Stimulated activated CD4-positive, alpha-beta T cell treated with anti-CD3 and anti-CD28 coated beads, Interleukin-2, amount 100 ng/mL, for 24 hours (primary cell): ENCODE results near the gene ZNF146.
"Not testable (repeated sequence)": the region's sequence is repeated elsewhere in the genome, so short reads cannot be mapped to it uniquely, and the experiment has no call there.

Source experiments
- DNase-seq, 2 donors: peaks; one replicate each; pipeline ENCODE4 v3.0.0-alpha.2; 2020

The ZNF146 gene

GRCh38 chr19:36236304-36236945 is 21.5 kb downstream of the ZNF146 start:
- no peak for DNase-seq

- DNase-seq, result no peak
Measured at GRCh38 chr19:36236946-36237310, 22.0 kb downstream of the ZNF146 start.

- no peak for DNase-seq
Measured at GRCh38 chr19:36244066-36244465, 29.2 kb downstream of the ZNF146 start.

- no peak for DNase-seq
Measured at GRCh38 chr19:36245210-36246005, 30.5 kb downstream of the ZNF146 start.

GRCh38 chr19:36246006-36246481 is 31.1 kb downstream of the ZNF146 start:
- DNase-seq, result no peak

- no peak for DNase-seq
Measured at GRCh38 chr19:36252047-36252446, 37.1 kb downstream of the ZNF146 start.

- no peak for DNase-seq
Measured at GRCh38 chr19:36254848-36255247, 39.9 kb downstream of the ZNF146 start.

- no peak for DNase-seq
Measured at GRCh38 chr19:36255316-36255715, 40.4 kb downstream of the ZNF146 start.

GRCh38 chr19:36256064-36256463 is 41.2 kb downstream of the ZNF146 start:
- DNase-seq, result no peak

- DNase-seq, result no peak
Measured at GRCh38 chr19:36256853-36257519, 42.1 kb downstream of the ZNF146 start.

GRCh38 chr19:36257520-36257876 is 42.6 kb downstream of the ZNF146 start:
- DNase-seq, result no peak

- no peak for DNase-seq
Measured at GRCh38 chr19:36258028-36258875, 43.3 kb downstream of the ZNF146 start.

- DNase-seq, result no peak
Measured at GRCh38 chr19:36259211-36259610, 44.3 kb downstream of the ZNF146 start.

GRCh38 chr19:36265064-36265463 is 50.2 kb downstream of the ZNF146 start:
- DNase-seq, result no peak

- DNase-seq, result no peak
Measured at GRCh38 chr19:36265856-36266374, 51.0 kb downstream of the ZNF146 start.

GRCh38 chr19:36266375-36266961 is 51.6 kb downstream of the ZNF146 start:
- no peak for DNase-seq

GRCh38 chr19:36267061-36267845 is 52.3 kb downstream of the ZNF146 start:
- no peak for DNase-seq

- not testable (repeated sequence) for DNase-seq
Measured at GRCh38 chr19:36268081-36268480, 53.2 kb downstream of the ZNF146 start.

GRCh38 chr19:36268591-36268990 is 53.7 kb downstream of the ZNF146 start:
- DNase-seq, result not testable (repeated sequence)

- DNase-seq, result not testable (repeated sequence)
Measured at GRCh38 chr19:36269295-36269694, 54.4 kb downstream of the ZNF146 start.
